ENCODE data around the gene OR8U1.

DNA sequence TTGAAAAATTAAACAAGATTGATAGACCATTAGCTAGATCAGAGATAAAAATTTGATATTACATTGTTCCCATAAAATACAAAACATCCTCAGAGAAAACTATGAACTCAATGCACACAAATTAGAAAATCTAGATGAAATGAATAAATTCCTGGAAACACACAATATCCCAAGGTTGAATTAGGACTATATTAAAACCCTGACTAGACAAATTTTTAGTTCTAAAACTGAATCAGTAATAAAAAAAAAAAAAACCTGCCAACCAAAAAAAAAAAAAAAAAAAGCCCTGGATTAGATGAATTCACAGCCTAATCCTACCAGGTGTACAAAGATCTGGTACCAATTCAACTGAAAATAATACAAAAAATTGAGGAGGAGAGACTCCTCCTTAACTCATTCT is 35.1 kb upstream of the OR8U1 start:
- no peak for TF ChIP-seq CTCF (IDR thresholded peaks at IDR 0.05)
- no peak for TF ChIP-seq POLR2A (IDR thresholded peaks at IDR 0.05)
